IPS DF 19.7 (cell line): Measurements from ENCODE around the gene FAM186B.
"Not testable (repeated sequence)": the region's sequence is repeated elsewhere in the genome, so short reads cannot be mapped to it uniquely, and the experiment has no call there.

Experiments
- DNase-seq: peaks from one replicate; pipeline ENCODE4 v3.0.0-alpha.2; 2013; ENCODE audit warnings: low read depth, low spot score

FAM186B gene, protein sequence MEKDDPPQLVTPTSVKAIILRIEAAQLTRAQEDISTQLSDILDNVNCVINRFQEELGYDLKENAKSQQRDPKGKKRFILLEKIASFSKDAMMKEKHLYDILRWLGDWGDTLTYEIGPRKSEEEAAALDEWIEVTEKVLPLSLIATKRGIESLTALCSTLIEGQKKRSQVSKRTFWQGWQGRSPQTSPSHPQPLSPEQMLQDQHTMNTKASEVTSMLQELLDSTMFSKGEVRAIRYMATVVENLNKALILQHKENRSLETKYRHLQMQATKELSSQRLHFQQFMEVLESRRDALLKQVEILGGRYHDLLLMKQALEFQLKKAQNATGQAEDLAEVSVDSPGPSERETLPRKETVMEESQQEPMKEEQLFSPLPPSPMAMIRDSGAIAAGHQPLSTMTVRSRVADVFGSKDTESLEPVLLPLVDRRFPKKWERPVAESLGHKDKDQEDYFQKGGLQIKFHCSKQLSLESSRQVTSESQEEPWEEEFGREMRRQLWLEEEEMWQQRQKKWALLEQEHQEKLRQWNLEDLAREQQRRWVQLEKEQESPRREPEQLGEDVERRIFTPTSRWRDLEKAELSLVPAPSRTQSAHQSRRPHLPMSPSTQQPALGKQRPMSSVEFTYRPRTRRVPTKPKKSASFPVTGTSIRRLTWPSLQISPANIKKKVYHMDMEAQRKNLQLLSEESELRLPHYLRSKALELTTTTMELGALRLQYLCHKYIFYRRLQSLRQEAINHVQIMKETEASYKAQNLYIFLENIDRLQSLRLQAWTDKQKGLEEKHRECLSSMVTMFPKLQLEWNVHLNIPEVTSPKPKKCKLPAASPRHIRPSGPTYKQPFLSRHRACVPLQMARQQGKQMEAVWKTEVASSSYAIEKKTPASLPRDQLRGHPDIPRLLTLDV

DNA sequence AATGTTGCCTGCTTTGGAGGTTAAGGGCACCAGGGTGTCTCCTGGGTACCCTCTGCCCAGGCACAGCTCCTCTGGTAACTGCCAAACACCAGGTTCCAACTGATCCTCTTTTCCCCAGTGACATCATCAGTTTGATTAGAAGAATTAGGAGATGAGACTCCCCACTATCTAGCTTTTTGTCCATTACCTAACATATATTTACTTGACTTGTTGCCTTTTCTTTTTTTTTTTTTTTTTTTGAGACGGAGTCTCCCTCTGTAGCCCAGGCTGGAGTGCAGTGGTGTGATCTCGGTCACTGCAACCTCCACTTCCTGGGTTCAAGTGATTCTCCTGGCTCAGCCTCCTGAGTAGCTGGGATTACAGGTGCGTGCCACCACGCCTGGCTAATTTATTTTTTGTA, at the start of gene FAM186B:
TSS of gene FAM186B (minus strand) at position 101 of the 400 bp plus-strand sequence. CDS start 162 bp downstream, outside the sequence.
- not testable (repeated sequence) for DNase-seq

DNA sequence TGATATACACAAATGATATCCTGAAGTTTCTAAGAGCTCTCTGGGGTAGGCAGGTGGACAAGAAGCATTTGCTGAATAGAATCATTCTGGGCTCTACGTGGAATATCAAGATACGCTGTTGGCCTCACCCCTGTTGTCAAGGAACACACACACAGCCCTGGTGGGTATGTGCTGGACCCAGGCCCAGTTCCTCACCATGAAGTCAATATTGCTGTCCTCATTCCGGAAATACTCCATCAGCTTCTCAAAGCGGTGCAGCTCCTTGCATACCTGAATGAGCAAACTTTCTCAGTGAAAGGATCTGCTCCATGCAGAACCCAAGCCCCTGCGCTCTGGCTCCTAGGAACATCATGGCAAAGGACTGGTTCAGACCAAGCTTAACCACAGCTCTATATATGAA, 49.3 kb upstream of the FAM186B start:
- DNase-seq: no peak

DNA sequence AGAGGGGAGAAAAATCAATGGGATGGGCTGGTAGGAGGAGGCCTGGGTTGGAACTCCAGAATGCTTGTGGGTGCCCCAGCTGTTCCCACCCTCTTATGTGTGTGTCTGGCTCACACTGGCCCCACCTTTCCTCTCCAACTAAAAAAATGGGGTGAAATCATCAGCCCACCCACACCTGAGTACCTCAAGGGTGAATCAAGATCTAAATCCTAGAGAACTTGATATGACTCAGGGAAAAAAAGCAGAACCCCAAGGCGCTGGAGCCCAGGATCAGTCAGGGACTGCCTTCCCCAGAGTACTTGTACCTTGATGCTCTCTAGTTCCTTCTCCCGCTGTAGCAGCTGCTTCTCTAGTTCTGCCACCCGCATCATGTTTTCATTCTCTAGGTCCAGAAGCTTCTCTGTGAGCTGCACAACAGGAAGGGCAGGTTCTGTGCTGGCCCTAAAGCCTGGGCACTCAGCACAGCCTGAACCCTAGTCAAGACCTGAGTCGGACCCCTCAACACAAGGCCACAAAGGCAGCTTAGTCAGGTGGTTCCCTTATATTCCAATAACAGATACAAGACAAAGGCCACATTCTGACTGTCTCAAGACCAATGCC, 47.6 kb upstream of the FAM186B start:
- DNase-seq: no peak

DNA sequence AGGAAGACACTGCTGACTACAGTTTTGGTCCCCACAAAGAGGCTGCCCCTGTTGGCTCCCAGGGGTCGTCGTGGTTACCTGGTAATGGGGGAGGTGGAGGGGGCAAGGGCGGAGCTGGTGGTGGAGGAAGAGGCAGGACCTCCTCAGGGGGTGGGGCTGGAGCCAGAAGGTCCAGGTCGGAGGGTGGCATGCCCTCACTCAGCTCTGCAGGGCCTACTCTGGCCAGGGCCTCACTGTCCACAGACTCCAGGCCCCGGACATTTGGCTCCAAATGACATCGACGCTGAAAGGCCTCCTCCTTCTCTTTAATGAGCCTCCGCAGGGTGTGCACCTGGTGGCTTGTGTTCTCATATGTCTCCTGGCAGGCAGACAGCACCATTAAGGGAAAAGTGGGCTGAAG, 46.4 kb upstream of the FAM186B start:
- DNase-seq: no peak

DNA sequence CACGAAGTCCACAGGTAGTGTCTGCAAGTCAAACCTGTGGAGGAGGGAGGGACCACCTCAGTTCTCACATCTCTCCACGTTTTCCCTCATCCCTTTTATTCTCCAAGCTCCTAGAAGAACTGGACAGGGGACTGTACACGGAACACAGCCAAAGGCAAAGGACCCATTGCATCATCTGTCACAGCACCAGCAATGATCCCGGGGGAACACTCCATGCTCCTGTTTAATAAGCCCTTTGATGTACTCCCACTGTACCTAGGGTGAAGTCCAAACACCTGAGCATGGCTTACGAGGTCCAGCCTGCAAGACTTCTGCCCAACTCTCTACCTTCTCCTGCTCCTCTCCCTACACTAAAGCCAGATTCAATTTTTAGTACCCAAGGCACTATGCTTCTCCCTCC, 44.5 kb upstream of the FAM186B start:
- no peak for DNase-seq

DNA sequence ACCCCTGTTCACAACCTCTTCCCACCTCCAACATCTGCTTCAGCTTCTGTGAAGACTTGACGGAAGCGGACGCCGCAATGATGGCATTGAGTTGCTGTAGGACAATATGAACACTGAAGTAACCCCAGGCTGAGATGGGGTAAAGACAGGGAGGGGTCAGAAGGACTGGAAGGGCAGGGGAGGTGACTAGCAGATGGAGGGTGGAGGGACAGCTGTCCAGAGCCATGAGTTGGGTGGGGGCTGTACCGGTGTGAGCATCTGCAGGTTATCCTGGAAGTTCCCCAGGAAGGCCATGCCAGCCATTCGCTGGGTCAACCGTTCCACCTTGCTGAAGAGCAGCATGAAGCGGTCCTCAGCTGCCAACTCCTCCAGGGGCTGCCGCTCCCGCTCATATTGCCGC, 44.0 kb upstream of the FAM186B start:
- DNase-seq: no peak

DNA sequence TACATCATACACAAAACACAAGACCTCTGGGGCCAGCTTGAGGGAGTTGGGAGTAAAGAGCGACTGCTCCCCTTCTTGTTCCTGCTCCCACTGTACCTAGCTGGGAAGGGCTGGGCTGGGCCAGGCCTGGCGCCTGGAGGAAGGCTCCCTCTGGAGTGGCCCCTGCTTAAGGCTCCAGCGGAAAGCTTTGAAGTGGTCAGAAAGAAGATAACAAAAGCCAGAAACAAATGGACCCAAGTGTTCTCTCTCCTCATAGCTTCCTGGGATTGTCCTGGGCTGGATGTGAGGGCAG, 43.2 kb upstream of the FAM186B start:
- no peak for DNase-seq

DNA sequence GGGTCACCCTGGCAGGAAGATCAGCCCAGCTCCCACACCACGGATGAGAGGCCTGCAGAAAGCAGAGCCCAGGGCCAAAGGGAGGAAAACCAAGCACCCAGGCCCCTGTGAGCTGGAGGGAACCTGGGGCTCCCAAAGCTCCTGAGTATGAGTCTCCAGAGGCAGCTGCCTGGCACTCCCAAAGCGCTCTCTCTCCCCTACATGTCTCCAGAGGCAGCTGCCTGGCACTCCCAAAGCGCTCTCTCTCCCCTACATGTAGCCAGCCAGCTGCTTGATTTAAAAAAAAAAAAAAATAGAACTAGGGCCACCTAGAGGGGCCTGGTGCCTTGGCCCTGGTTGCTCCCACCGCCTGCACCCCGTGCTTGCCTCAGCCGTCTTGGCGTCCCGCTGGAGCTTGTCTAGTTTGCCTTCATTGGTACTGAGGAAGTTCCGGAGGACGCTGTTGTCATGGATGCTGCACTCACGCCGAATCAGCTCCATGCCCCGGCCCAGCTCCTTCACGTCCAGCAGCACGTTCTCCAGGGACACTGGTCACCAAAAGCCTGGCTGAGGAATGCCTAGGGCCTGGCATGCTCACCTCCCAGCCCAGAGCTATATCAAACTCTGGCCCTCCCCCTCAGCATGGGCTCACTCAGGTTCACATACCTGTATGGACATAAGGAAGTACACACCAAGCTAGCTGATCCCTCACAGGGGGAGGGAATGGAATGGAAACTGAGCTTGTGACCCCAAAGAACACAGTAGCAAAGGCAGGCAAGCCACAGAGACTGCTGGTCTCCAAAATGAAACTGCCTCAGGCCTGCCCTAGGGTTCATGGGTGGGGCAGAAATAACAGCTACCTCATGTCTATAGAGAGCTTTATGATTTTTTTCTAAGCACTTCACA, 42.6 kb upstream of the FAM186B start:
- DNase-seq: no peak

DNA sequence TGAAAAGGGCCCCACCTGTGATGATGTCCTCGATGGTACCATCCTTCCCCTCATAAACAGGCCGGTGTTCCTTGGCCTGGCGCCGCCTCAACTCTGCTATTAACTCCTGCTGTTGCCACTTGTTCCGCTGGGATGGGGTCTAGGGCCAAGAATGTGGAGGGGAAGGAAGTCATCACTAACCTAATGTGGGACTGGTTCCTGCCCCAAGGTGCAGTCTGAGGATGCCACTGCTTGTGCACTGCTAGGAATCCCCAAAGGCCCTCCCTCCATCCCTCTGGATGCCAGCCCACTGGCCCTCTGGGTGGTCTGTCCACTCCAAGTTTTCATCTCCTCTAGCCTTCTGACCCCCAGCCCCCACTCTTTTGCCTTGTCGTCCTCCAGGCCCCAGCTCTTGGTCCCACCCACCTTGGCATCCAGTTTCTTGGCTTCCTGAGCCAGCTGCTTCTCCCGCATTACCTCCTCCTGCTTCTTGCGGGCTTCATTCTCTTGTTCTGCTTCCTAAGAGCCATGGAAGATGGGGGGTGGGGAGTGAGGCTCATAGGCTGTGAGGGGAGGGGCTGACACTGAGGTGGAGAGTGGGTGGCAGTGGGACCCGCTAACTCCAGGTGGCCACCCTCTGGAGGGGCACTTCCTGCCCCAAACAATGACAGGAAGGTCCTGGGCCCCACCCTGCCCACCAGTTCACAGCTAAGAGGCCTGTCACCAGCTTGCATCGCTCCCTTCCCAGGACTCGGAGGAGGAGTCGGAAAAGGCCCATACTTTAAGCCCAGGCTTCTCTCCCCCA, 41.6 kb upstream of the FAM186B start:
- no peak for DNase-seq

DNA sequence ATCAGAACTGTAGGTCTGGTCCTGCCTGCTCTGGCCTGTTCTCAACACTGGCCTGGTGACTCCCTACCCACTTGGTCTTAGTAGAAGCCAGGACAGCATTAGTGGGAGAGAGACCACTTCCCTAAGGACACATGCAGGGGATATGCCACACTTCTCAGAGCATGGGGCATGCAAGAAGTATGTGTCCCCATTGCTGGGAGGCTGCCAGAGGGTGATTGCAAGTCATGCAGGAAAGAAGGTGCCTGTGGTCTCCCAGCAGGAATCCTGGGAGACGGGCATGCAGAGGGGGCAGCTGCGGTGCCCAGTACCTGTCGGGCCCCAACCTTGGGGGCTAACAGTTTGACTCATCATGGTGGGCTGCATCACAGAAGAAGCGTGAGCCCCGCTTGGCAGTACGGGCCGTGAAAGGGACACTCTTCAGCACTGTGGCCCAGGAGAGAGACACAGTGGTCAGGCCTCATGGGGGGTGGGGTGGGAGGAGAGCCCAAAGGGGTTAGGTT, 40.9 kb upstream of the FAM186B start:
- DNase-seq: no peak

DNA sequence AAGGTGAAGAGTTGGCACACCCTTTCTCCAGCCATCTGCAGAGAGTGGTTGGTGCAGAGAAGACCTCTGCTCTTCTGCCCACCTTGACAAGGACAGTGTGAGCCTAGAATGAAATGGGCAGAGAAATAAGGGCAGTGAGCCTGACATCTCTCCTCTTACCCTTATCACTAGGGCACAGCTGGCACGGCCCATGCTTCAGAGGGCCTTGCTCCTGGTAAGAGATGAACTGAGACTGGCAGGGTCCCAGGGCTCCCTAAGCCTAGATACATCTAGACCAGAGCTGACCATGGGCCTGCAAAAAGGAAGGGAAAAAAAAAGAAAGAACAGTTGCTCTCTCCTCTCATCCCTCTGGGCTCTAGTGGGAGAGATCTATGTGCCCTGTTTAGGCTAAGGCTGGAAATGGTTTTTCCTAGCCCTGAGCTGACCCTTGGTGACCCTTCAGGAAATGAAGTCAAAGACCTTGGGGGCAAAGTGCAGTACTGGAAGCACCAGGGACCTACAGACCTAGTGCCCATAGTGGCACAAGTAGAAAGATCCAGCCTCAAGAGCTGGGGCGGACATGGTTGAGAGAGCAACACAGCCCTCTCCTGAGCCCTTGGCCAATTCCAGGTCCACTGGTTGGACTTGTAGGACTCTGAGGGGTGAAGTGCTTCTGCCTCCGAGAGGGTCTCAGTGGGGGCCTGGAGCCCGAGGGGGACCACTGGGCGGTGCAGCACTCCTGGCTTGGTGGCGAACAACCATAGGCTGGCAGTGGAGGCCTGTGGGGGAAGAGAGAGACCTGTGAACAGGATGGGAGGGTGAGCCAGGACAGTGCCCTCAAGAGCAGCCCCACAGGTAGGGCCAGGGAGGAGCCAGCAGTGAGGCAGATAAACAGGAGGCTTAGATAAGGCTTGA, 40.0 kb upstream of the FAM186B start:
- DNase-seq: no peak

DNA sequence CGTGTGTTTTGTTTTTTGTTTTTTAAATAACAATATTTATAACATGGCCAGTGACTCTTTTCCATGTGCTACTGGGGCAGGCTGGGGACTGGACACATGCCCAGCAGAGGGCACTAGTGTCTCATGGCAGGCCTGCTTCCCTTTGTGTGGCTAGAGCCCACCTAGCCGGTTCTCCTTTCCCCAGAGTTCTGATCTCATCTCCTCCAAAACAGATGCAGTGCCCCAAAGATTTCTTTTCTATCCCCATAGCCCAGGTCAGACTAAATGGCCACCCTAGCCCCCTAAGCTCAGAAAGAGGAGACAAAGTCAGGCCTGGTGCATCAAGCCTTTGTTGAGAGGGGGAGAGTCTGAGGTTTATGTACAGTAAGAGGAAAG, 39.2 kb upstream of the FAM186B start:
- DNase-seq: no peak

DNA sequence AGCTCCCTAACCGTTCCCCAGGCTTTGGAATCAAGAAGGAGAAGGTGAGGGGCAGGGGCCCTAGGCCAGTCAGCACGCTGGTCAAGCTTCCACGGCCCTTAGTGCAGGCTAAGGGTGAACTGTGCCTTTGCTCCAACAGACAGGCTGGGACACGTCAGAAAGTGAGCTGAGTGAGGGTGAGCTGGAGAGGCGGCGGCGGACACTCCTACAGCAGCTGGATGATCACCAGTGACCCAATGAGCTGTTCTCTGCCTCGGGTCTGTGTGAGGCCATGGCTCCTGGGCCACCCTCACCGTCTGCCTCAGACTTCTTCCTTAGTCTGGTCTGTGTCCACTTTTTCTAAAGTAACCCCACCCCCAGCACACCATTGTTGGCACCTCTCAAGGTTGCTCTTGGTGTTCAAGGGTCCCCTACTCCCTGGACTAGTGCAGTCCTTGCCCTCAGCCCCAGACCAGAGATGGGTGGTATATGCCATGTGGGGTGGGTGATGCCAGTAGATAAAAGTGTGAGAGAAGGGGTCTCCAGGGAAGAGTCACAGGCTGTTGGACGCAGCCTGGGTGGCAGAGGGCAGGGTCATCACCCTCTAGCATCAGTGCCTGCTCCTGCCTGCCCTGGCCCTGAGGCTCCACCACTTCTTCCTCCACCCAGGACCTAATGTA, 38.7 kb upstream of the FAM186B start:
- DNase-seq: no peak

DNA sequence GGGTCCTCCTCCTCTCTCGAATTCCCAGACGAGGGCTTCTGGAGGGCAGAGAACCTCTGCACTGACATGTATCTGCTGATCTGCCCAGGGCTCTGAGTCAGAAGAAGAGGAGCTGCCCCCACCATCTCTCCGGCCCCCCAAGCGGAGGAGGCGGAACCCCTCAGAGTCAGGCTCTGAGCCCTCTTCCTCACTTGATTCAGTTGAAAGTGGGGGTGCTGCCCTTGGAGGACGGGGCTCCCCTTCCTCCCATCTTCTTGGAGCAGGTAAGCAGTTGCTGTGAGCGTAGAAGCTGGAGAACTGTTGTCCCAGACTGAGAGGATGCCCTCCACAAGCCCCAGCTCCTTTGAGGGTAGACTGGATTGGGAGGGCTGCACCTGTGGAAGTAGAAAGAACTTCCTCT, 37.7 kb upstream of the FAM186B start:
- no peak for DNase-seq

DNA sequence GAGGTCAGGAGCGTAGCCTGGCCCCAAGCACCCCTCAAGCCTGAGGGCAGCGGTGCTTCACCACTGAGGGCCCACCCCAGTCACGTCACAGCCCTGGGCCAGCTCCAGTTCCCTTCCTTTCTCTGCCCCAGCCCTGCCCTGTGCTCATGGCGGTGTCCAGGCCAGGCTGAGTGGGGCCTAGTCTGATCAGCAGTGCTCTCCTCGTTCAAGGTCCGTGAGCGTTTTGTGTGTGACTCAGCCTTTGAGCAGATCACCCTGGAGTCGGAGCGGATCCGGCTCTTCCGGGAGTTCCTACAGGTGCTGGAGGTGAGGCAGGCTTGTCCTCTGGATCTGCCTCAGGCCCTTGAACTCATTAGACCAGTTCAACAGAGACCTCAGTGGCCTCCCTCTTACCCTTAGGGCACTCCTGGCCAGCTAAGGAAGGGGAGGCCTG, 36.9 kb upstream of the FAM186B start:
- no peak for DNase-seq

DNA sequence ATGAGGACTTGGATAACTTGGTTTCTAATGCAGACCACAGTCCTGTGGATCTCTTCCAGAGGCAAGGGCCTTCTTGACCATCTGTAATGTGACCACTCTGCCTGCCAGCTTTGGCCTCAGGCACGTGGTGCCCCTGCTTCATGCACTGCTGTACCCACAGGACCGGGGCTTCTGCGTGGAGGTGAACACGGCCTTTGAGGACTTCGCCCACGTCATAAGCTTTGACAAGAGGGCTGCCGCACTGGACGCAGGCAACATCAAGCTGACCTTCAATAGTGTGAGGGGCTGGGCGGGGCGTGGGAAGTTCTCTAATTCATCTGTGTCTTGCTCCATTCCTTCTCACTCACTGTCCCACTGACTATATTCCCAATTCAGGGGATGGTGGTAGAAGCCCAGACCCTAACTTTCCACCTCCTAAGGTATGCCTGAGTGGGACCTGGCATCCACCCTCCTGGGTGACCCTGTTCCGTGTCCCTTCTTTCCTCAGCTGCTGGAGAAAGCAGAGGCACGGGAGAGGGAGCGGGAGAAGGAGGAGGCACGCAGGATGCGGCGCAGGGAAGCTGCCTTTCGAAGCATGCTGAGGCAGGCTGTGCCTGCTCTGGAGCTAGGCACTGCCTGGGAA, 36.4 kb upstream of the FAM186B start:
- no peak for DNase-seq

DNA sequence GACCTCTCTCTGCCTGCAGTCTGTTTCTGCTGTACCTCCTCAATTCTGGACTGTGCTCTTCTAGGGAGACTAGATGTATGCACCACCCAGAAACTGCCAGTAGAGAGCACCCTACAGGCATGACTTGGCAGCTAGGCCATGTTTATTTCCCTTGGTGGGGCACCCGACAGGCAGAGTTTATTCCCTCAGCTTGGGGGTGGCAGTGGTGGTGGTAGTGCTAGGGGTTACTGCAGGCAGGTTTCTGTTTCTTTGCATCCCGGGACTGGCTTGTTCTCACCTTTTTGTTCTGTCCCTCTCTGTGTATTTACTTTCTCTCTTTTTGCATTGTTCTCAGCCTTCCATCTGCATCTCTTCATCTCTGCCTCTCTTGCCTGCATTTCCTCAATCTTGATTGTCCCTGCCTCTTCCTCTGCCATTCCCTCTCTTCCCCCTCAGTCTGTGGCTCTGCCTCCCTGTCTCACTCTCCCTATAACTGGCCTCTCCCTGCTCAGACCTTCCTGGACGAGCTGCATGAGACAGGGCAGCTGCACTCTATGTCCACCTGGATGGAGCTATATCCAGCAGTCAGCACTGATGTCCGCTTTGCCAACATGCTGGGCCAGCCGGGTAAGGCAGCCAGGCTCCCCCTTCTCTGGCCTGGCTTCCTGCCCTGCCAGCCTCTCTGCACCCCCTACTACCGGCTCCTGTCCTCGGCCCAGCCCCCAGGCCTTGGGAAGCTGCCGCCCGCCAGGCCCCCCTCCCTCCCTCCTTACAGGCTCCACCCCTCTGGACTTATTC, 31.7 kb upstream of the FAM186B start:
- no peak for DNase-seq

DNA sequence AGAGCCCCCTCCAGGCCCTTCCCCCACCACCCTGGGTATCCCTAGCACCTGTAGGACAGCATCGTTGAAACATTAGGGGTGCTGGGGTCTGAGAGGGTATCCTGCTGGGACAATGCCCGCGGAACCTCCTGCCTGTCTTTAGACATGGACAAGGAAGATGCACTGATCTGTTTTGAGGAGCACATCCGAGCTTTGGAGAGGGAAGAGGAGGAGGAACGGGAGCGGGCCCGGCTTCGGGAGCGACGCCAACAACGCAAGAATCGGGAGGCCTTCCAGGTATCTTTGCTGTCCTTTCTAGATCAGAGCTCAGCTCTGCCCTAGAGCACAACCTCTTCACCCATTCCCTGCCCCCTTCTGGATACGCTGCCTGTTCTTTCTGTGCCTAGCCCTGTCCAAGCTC, 31.1 kb upstream of the FAM186B start:
- DNase-seq: no peak
